Activated naive CD4-positive, alpha-beta T cell (primary cell): ENCODE data around the gene JKAMP.

Experiments used
- DNase-seq, 4 experiments: peaks; one replicate each; lab custom pipeline; 2025; lab: John Stamatoyannopoulos, UW

Gene JKAMP

GRCh38 chr14:59481407-59481806, 2.9 kb upstream of the JKAMP start:
- DNase-seq, result no peak

DNA sequence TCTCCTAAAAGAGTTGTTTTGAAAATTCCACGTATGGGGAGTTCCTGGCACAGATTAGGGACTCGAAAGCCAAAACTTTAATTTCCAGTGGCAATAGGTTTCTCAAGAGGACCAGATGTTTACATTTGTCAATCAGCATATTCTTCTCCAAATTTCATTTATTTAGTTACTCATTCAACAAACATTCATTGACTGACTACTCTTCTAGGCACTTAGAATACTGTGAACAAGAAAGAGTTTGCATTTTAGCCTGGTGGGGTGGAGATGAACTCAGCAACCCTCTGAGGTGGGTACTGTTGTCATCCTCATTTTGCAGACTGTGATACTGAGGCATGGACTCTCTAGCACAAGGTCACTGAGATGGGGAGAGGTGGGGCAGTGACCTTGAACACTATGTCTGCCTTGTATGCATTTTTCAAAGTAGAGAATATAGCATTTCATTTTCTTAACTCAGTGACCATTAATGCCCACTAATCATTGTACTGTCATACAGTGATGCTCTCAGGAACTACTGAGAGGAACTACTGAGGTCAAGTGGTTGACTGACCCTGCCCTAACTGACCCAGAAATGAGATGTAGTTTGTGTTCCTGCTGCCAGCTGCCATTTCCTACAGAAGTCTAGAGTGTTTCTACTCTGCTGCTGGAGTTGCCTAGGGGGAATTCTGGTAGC, 2.3 kb upstream of the JKAMP start:
- no peak for DNase-seq

DNA sequence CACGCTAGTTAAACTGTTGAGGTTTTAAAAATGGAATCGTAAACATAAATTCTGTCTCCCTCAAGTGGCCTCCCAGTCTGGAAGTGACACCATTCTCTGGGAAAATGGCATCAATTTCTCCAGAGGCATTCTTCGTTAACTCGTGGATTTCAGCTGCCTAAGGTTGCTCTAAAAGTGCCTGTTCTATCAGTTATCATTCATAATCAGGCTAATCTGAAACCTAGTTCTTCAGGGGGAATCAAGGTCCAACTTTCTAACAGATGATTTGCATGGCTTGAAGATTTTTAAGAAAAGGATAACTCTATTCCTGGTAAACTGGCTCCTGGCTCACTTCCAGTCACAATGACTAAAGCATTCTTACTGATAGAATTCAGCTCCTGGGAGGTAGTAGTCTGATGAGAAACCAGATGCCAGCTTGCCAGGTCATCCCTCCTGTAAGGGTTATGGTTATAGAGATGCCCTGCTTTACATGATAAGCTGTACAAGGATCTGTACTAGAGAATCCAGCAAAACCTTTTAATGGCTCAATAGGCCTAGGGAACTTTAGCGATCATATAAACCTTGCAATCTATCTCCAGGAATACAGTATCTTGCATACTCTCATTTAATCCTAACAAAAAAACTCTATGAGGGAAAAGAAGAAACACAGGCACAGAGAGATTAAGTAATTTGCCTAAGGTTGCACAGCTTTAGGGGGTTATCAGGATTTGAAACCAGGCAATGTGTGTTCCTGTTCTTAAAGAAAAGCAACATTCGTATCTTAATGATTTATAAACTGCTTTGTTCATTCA, 1.6 kb upstream of the JKAMP start:
- DNase-seq, result no peak

DNA sequence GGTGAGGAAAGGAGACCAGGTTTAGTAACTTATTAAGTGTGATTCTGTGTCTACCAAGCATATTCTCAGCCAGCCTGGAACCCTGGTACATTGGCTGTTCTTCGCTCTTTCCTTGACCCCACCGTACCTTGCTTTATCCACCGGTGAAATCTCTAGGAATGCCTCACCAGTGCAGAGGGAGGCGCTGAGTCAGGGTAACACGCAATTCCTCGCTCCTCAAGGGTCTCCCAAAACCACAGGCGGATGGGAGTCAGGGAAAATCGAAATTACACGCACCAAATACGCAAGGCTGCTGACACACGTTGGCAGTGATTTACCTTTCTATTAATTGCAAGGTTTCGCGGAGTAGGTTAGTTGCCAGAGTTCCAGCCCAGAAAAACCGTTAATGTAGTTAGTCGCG, 954 bp upstream of the JKAMP start:
- no peak for DNase-seq

DNA sequence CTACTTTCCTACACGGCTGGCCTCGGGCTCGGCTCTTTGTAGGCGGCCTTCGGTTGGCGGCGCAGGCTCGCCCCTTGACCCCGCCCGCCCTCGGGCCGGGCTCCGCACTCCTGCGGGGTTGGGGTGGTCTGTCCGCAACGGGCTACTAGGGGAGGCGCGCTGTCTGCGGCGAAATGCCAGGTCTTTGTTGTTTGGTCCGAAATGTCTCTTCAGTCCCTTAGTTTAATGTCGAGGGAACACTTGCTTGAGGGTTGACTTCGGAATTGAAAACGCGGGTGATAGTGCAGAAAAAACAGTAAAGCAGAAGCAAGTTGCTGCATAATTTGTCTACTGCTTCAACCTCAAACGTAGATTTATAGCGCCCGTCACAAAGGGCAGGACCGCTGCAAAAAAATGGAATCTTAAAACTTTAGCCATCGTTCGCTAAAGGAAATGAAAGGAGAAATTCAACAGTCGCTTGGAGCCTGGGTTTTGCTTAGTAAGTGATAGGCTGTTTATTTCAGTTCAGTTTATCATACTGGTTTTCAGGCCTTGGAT, 390 bp downstream of the JKAMP start:
- DNase-seq, result no peak

DNA sequence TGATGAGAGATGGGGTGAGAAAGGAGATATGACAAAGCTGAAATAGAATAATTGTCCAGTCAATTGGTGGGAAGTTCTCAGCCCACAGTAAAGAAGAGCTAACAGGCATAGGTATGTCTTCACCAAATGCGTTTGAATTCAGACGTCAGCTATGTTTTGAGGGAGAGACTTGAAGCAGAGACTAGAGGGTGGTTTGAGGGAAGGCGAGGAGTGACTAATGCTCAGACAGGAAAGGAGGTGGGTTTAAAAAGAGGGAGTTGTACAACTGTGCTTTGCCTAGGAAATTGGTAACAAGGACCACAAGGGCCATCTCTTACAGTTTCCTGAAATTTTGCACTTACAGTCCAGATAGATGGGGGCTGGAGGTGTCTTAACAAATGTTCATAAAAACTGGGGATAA, 6.4 kb downstream of the JKAMP start:
- DNase-seq, result no peak

DNA sequence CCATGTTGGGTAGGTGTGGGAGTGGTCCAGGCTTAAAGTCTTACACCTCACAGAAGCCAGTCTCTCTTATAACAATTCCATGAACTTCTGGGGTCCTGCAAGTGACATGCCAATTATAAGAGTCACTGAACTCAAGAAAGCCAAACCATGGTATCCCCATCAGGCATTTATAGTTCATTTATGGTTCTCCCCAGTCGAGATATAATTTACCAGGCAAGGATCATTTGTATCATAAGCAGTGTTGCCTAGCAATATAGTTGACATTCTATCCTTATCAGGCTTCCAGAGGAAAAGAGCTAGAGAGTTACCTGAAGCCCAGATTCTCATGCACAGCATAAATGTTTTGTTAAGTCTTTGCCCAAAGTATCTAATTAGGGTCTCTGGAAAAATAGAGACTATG, 8.1 kb downstream of the JKAMP start:
- no peak for DNase-seq

- no peak for DNase-seq
These were observed 16.4 kb downstream of the JKAMP start for GRCh38 chr14:59500732-59501131.

GRCh38 chr14:59503256-59503655, 18.9 kb downstream of the JKAMP start:
- DNase-seq, result no peak

DNA sequence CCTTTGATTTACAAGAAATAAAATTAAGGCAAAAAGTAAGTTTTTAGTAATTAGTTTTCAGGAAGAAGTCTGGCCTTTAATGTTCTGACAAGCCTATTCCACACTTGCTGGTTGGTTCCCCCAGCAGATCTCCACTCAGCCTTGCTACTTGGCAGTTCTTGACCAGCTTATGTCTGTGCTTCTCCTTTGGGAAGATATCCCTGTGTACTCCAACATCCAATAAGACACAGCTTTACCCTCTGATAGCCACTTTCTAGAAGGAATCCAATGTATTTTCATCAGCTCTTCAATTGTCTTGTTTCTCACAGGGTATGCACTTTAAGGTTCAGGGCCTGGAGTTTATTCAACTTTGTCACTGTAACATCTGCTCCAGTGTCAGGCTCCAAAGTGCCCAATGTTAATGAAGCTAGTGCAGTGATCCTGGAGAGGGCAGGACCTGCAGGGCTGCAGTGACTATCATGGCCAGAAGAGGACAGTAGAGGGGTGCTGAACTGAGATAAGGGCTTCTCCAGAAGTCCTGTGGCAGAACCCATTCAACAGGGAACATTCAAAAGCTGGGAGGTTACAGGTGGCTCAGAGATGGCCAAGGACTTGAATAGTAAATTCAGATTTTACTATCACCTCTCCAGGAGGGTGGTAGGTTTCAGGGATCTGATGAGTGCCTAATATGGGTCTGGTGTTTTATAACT, 22.9 kb downstream of the JKAMP start:
- DNase-seq, result peak in 2 of 4 experiments; percentile 2 to 10

GRCh38 chr14:59507752-59508103, 23.4 kb downstream of the JKAMP start:
- DNase-seq, result no peak

DNA sequence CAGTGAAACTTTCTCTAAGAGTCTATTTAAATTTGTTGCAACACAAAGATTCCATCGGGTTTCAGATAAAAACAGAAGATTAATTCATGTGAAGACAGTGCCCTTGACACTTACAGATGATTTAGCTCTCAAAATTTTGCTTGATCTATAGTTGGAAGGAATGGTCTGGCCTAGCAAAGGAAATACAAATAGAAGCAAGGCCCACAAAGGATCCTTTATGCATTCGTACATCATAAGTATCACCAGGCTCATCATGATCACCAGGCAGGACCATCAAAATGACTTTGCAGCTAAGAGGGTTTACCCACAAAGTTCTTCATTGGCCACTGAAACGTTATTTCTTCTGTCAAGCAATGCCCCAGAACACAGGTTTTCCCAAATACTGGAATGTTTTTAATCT, 24.8 kb downstream of the JKAMP start:
- no peak for DNase-seq

DNA sequence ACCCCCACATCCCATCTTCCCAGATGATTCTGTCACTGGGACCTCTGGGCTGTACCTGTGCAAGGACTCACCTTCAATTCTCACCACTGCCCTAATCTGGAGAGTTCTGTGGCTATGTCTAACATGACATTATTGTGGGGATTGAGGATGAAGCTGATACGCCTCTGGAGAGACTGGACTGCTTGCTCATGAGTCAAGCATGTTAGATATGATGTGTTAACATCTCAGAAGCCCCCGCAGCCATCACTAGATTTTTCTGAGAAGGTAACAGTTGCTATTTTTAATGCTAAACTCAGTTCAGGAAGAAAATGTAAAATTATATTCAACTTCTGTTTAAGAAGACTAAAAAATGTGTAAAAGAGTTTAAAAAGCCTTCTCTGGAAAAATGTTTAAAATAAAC, 25.7 kb downstream of the JKAMP start:
- DNase-seq, result no peak

DNA sequence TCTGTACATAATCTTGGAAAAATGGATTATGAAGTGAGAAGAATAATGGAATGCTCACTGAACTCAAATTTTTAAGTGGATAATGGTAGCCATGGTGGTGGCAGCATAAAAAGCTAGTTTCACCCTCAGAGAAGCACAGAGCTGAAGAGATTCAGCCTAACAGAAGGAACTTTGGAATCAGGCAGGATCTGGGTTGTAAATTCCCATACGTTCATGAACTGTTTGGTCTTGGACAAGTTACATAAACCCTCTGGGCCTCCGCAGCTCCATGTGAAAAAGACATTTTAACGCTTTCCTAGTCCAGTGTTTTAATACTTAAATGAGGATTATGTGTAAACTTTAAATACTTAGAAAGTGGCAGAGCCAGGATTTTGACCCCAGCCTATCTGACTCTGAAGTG, 26.6 kb downstream of the JKAMP start:
- no peak for DNase-seq

DNA sequence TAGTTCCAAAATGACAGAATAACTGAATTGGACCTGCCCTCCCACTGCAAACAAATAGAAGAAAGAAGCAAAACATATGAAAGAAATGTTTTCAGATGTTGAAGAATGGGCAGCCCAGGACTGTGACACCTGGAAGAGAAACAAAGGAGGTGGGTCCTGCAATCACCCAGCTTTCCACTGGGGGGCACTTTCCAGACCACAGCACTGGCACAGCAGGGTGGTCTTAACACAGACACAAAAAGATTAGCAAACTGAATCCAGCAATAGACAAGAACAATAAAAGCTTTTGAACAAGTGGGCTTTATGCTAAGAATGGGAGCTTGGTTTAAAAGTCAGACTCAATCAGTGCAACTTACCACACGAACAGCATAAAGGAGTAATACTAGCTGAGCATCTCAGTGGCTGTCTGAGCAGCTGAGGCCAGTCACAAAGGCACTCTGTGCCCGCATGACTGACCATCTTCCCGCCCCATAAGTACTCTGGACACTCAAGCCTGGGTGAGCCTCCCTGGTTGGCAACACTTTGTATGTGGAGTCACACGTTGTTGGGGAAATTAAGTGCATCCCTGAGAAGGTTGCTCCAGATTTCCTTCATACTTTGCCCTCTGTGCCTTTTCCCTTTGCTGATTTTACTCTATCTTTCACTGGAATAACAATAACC, 27.7 kb downstream of the JKAMP start:
- DNase-seq, result no peak

DNA sequence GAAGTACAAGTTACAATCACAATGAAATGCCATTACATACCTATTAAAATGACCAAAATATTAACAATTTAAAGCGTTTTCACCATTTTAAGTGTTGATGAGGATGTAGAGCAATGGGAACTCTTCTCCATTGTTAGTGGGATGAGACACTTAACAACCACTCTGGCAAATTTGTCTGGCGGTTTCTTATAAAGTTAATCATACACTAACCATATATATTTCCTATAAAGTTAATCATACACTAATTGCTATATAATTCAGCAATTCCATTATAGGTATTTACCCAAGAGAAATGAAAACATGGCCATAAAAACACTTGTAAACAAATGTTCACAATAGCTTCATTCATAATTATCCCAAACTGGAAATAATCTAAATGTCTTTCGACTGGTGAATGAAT, 35.9 kb downstream of the JKAMP start:
- DNase-seq, result no peak

GRCh38 chr14:59529189-59529588, 44.9 kb downstream of the JKAMP start:
- no peak for DNase-seq

- no peak for DNase-seq
These were observed 46.0 kb downstream of the JKAMP start for GRCh38 chr14:59530349-59530748.

- DNase-seq, result no peak
These were observed 48.1 kb downstream of the JKAMP start for GRCh38 chr14:59532419-59532818.

GRCh38 chr14:59534361-59534987, 50.2 kb downstream of the JKAMP start:
- DNase-seq, result no peak

DNA sequence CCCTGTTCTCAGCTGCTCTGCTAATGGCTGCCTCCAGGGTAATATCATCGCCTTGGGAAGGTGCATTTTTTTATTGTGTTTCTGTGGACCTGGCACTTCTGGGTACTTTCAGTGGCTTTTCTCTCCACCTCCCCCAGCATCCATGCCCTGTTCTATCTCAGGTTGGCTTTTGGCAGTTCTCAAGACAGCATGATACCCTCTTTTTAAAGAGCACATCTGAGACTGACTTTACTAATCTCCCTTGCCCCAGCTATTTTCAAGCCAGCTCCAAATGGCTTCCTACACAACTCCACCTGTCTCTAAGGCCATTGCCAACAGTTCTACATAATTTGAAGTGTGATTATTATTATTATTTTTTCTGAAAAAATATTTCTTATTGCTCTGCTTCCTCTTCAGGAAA, 53.2 kb downstream of the JKAMP start:
- no peak for DNase-seq

- DNase-seq, result no peak
These were observed 54.6 kb downstream of the JKAMP start for GRCh38 chr14:59538936-59539335.
